ENCODE results near the gene ZBTB7B. TPM values are rescaled to one million over a fixed set of nuclear protein-coding genes. Genes with fewer than 3 reads are reported as not detected.

Gene ZBTB7B
- total RNA-seq, 1 donor from 2014 or later, result 80.4 TPM

GRCh38 chr1:155035936-155036335 lies 33.3 kb downstream of the ZBTB7B start:
- Histone ChIP-seq H3K27ac (no peak overlapping the region), H3K36me3 (no peaks in the 10 kb centered on the region), H3K27me3 (no peaks in the 10 kb centered on the region), H3K4me1 (peaks cover 5% of the 10 kb centered on the region), H3K4me3 (no peak overlapping the region), H3K9me3 (no peaks in the 10 kb centered on the region)
- intact Hi-C loops (cut with DNase I), result no loop called here
- ATAC-seq, result no peak
- no peak for DNase-seq
- TF ChIP-seq, protein P1, sequence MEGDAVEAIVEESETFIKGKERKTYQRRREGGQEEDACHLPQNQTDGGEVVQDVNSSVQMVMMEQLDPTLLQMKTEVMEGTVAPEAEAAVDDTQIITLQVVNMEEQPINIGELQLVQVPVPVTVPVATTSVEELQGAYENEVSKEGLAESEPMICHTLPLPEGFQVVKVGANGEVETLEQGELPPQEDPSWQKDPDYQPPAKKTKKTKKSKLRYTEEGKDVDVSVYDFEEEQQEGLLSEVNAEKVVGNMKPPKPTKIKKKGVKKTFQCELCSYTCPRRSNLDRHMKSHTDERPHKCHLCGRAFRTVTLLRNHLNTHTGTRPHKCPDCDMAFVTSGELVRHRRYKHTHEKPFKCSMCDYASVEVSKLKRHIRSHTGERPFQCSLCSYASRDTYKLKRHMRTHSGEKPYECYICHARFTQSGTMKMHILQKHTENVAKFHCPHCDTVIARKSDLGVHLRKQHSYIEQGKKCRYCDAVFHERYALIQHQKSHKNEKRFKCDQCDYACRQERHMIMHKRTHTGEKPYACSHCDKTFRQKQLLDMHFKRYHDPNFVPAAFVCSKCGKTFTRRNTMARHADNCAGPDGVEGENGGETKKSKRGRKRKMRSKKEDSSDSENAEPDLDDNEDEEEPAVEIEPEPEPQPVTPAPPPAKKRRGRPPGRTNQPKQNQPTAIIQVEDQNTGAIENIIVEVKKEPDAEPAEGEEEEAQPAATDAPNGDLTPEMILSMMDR (IDR thresholded peaks at IDR 0.05), result no peak

DNA sequence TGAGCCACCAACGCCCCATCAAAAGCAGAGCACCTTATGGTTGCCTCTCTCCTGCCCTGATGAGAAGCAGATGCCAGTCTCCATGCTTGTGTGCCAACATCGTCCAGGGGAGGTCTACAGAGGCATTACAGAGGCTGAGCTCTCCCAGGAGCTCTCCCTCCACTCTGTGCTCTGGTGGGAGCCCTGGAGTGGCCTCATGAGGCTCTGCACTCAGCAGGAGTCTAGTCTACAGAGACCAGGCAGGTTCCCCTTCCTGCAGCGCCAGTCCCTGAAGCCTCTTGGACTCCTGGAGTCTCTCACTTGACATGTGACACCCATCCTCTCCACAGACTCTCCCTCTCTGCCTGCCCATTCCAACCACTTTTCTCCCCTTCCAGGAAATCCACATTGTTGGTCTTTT lies 34.4 kb downstream of the ZBTB7B start:
- TF ChIP-seq, protein P1 (IDR thresholded peaks at IDR 0.05), result no peak
- no peak overlapping the region for H3K4me3 ChIP-seq
- DNase-seq (no peak), ATAC-seq (no peak)
- H3K9me3 ChIP-seq, result no peaks in the 10 kb centered on the region
- H3K27ac ChIP-seq, result no peak overlapping the region
- no peaks in the 10 kb centered on the region for H3K36me3 ChIP-seq
- peaks cover 5% of the 10 kb centered on the region for H3K4me1 ChIP-seq
- intact Hi-C loops (cut with DNase I), result no loop called here
- no peaks in the 10 kb centered on the region for H3K27me3 ChIP-seq

- DNase-seq, result no peak
- intact Hi-C loops (cut with DNase I), result no loop called here
- no peaks in the 10 kb centered on the region for H3K9me3 ChIP-seq
- no peaks in the 10 kb centered on the region for H3K36me3 ChIP-seq
- H3K27me3 ChIP-seq, result no peaks in the 10 kb centered on the region
- H3K4me3 ChIP-seq, result no peak overlapping the region
- TF ChIP-seq, protein P1 (IDR thresholded peaks at IDR 0.05), result no peak
- no peak for ATAC-seq
- no peak overlapping the region for H3K27ac ChIP-seq
- peaks cover 5% of the 10 kb centered on the region for H3K4me1 ChIP-seq
Observed at GRCh38 chr1:155037851-155038441, 35.3 kb downstream of the ZBTB7B start.

GRCh38 chr1:155038602-155039307 lies 36.2 kb downstream of the ZBTB7B start:
- no peak overlapping the region for H3K27ac ChIP-seq
- TF ChIP-seq, protein P1 (IDR thresholded peaks at IDR 0.05), result no peak
- H3K27me3 ChIP-seq, result no peaks in the 10 kb centered on the region
- no peaks in the 10 kb centered on the region for H3K36me3 ChIP-seq
- intact Hi-C loops (cut with DNase I), result no loop called here
- ATAC-seq (peak; percentile 81), DNase-seq (no peak)
- peaks cover 5% of the 10 kb centered on the region for H3K4me1 ChIP-seq
- no peak overlapping the region for H3K4me3 ChIP-seq
- H3K9me3 ChIP-seq, result no peaks in the 10 kb centered on the region

DNA sequence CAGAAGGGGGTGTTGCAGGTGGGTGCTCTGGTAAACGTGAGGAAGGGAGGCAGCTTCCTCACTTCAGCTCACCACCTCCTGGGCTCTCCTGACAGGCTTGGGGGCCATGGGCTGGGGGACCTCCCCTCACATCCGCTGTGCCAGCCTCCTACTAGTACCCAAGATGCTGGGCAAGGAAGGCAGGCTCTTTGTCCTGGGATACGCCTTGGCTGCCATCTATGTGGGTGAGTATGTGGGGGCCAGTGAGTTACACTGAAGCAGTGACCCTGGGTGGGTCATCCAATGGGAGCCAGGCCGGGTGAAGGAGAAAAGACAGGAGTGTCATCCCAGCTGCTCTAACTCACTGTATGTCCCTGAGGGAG lies 36.7 kb downstream of the ZBTB7B start:
- Histone ChIP-seq H3K9me3 (no peaks in the 10 kb centered on the region), H3K36me3 (no peaks in the 10 kb centered on the region), H3K4me3 (no peak overlapping the region), H3K27ac (no peak overlapping the region), H3K4me1 (peaks cover 9% of the 10 kb centered on the region), H3K27me3 (no peaks in the 10 kb centered on the region)
- intact Hi-C loops (cut with DNase I), result no loop called here
- no peak for DNase-seq
- TF ChIP-seq, protein P1 (IDR thresholded peaks at IDR 0.05), result no peak
- no peak for ATAC-seq
